ENCODE measurements around the gene PSMG4. TPM values are rescaled to one million over a fixed set of nuclear protein-coding genes. Genes with fewer than 3 reads are reported as not detected.

The PSMG4 gene
- total RNA-seq, 1 donor from 2014 or later, result 34.9 TPM

GRCh38 chr6:3273707-3274521 lies 15.2 kb downstream of the PSMG4 start:
- no peak for DNase-seq (ENCODE audit: low spot score)

- DNase-seq (ENCODE audit: low spot score), result no peak
These were observed 17.7 kb downstream of the PSMG4 start for GRCh38 chr6:3276174-3277167.

DNA sequence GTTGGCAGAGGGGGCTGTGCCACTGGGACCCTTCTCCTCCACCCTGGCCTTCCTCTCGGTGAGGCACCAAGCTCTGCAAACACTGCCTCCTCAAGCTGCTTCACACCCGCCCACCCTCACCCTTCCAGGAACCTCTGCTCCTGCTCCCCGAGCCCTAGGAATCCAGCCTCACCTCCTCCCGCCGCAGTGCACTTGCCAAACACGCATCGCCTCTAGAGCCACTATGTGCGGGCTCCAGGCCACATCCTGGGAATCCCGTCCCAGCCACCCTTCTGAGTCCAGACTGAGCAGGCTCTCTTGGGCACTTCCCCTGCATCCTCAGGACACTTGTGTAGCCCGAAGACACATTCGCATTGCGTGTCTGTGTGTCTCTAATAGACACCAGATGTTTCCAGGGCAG lies 18.5 kb downstream of the PSMG4 start:
- DNase-seq (ENCODE audit: low spot score), result no peak

DNA sequence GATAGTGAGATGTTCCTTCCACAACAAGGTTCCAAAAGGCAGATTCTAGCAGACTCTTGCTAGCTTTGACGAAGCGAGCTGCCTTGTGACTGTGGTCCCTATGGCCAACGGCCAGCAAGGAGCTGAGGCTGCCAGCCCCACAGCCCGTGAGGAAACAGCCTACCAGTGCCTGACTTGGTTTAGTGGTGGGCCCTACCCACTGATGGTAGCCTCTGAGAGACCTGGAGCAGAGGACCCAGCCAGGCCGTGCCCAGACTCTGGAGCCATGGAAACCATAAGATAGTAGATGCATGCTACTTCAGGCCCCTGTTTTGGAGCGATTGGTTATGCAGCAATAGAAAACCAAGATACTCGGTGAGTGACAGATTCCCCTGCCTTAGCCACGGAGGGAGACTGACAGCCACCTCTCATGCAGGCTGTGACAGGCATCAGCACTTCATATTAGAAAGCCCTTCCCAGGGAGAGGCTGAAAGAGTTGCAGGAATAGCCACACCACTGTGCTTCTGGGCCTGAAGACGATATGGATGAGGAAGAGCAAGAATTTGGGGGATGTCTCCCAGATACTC lies 19.2 kb downstream of the PSMG4 start:
- DNase-seq (ENCODE audit: low spot score), result no peak

GRCh38 chr6:3278691-3279090 lies 19.9 kb downstream of the PSMG4 start:
- no peak for DNase-seq (ENCODE audit: low spot score)

DNA sequence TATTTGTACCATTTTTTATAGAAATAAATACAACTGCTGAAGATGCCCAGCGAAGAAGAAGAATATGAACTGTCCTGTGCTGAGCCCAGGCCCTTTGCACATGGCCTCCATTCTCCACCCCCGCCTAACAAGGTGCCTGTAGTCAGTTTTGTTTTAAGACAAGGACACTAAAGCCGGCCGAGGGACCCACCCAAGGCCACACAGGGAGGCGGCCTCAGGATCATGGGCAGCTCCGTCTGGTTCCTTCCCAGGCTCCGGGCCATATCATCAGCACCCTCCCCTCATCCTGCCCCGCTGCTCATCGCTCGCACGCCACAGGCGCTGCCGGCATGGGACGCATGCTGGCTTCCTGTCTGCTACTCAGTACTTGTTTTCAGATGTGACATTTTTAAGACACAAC lies 21.3 kb downstream of the PSMG4 start:
- no peak for DNase-seq (ENCODE audit: low spot score)

GRCh38 chr6:3280866-3281465 lies 22.2 kb downstream of the PSMG4 start:
- peak; percentile 12 for DNase-seq (ENCODE audit: low spot score)

GRCh38 chr6:3281631-3282475 lies 23.1 kb downstream of the PSMG4 start:
- peak; percentile 80 for DNase-seq (ENCODE audit: low spot score)

DNA sequence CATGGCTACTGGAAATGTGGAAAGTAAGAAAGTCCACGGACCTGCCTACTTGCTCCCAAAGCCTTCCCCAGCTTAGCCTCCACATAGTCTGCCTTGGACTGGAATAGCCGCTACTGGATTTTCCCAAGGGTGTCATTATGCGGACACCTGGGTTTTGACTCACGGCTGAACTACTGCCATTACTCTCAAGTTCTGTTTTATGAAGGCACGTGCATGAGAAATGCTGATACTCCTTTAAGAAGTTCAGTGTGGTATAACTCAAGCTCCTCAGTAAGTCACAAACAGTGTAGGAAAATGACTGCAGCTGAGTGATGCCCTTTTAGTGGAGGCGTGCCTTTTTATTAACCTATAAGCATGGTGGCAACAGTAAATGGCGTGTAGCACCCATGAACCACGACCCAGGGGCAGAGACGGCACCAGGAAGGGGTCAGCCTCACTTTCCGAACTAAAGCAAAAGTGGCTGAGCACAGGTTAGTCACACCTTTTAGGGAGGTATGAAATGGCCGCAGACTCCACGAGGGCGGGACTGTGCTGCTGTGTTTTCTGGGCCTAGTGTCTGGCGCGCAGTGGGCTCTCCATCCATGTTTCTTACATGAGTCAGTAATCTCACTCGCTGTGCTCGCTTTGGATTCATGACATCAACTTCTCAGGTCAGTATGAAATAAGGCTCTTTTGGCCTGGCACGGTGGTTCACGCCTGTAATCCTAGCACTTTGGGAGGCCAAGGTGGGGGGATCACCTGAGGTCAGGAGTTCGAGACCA lies 23.9 kb downstream of the PSMG4 start:
- no peak for DNase-seq (ENCODE audit: low spot score)

- no peak for DNase-seq (ENCODE audit: low spot score)
These were observed 24.5 kb downstream of the PSMG4 start for GRCh38 chr6:3283241-3283640.

- DNase-seq (ENCODE audit: low spot score), result no peak
These were observed 25.1 kb downstream of the PSMG4 start for GRCh38 chr6:3283641-3284435.

DNA sequence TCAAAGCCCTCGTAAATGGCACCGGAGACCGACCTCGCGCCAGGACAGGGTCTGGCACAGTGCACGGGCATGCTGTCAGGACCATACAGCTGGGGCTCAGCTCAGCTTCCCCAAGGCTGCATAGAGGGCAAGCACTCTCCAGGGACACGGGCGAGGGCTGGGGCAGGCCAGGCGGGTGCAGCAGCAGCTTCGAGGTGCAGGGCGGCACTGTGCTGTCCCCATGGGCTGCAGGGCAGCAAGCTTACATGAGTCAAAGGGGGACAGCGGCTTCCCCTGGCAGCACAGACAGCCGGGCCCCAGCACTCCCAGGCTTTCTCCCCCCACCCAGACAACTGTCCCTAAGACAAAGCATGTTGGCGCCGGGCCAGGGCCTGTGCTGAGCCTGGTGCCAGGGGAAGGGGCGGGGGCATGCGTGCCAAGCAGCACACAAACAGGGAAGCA lies 25.7 kb downstream of the PSMG4 start:
- DNase-seq (ENCODE audit: low spot score), result no peak

GRCh38 chr6:3285049-3285639 lies 26.4 kb downstream of the PSMG4 start:
- no peak for DNase-seq (ENCODE audit: low spot score)

GRCh38 chr6:3285732-3286131 lies 27.0 kb downstream of the PSMG4 start:
- DNase-seq (ENCODE audit: low spot score), result no peak

- DNase-seq (ENCODE audit: low spot score), result no peak
These were observed 28.0 kb downstream of the PSMG4 start for GRCh38 chr6:3286641-3287171.

GRCh38 chr6:3287308-3287707 lies 28.6 kb downstream of the PSMG4 start:
- DNase-seq (ENCODE audit: low spot score), result no peak

DNA sequence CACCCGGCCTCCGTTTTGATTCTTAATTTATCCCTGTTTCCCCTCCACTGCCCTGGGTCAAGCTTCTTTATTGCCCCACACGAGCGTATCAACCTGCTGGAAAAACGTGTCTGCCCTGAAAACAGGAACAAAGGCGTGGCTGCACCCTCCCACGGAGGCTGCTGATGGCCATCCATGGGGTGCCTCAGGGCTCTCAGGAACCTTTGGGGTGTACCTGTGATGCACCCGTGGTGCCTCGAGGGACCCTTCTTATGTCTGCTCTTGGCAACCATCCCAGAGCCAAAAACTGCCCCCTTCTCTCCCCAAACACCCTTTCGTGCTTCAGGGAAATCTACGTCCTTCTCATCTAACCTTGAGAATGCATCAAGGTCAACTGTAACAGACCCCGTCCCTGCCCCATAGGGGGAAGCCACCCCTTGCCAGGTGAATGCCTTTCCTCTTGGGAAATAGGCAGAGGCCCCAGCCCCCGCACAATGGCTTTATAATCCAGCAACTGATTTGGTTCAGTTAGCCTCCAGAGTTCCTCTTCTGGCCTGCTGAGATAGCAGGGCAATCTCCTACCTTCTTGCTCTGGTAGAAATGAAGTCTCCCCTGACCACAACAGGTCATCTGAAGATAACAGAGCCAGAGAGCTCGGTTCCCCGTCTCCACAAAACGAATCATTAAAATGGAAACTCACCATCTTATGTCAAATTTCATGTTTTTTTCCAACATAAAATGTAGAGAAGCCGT lies 29.4 kb downstream of the PSMG4 start:
- no peak for DNase-seq (ENCODE audit: low spot score)

Measured in umbilical cord (tissue), 2 donors.